OCI-LY7 (cell line): ENCODE results near the gene GDI1. TPM values are rescaled to one million over a fixed set of nuclear protein-coding genes. Genes with fewer than 3 reads are reported as not detected.
"Not testable (repeated sequence)": the region's sequence is repeated elsewhere in the genome, so short reads cannot be mapped to it uniquely, and the experiment has no call there.

Experiments
- Bru-seq: library from RNA; stranded (reverse); fragments of 400-500 nt; gene quantifications from one replicate; lab custom pipeline; 2021; lab: Mats Ljungman, UMichigan
- BruChase-seq, 2 experiments: library from RNA; stranded (reverse); fragments of 400-500 nt; gene quantifications; one replicate each; lab custom pipeline; 2021; lab: Mats Ljungman, UMichigan
- BruUV-seq: library from RNA; stranded (reverse); fragments of 400-500 nt; replicated peaks from 2 replicates; lab custom pipeline; 2021; lab: Mats Ljungman, UMichigan
- CTCF ChIA-PET: fragments of 300-600 bp; sonication (Branson Sonifier 250); formaldehyde crosslinking; loops from one replicate; lab custom pipeline; 2022; ENCODE audit warnings: antibody characterized with exemption; ENCODE audit not compliant: unreplicated experiment; lab: Charles Lee
- POLR2A ChIA-PET: fragments of 300-600 bp; sonication (Branson Sonifier 250); formaldehyde crosslinking; loops from one replicate; lab custom pipeline; 2022; ENCODE audit warnings: antibody characterized with exemption; lab: Charles Lee
- DNase-seq: peaks from one replicate; pipeline ENCODE4 v3.0.0-alpha.2; 2015; ENCODE audit warnings: low spot score
- H2AFZ ChIP-seq: fragments of 200-600 bp; sonication (generic), shearing (Covaris generic); 2 replicates; pipeline ENCODE4 v1.6.1; 2014; ENCODE audit warnings: mild to moderate bottlenecking, antibody characterized with exemption, low read length, moderate library complexity
- H3K27ac ChIP-seq: fragments of 200-600 bp; sonication (generic); 2 replicates; pipeline ENCODE4 v1.5.1; 2014; ENCODE audit warnings: mixed run types, low read depth, mild to moderate bottlenecking, moderate library complexity, low read length, inconsistent platforms; ENCODE audit not compliant: poor library complexity, severe bottlenecking
- H3K36me3 ChIP-seq: fragments of 200-600 bp; sonication (generic); 2 replicates; pipeline ENCODE4 v1.6.1; 2014; ENCODE audit warnings: mild to moderate bottlenecking, antibody characterized with exemption, low read length, moderate library complexity, mixed read lengths; ENCODE audit not compliant: insufficient read depth
- H3K4me1 ChIP-seq: fragments of 200-600 bp; sonication (generic); 2 replicates; pipeline ENCODE4 v1.5.1; 2014; ENCODE audit warnings: mild to moderate bottlenecking, low read length; ENCODE audit not compliant: insufficient read depth, poor library complexity, severe bottlenecking
- H3K4me2 ChIP-seq: fragments of 200-600 bp; sonication (generic); 2 replicates; pipeline ENCODE4 v1.6.1; 2014; ENCODE audit warnings: mild to moderate bottlenecking, low read length
- H3K4me3 ChIP-seq: fragments of 200-600 bp; sonication (generic); 2 replicates; pipeline ENCODE4 v1.5.1; 2014; ENCODE audit warnings: mild to moderate bottlenecking, low read depth, low read length; ENCODE audit not compliant: poor library complexity, severe bottlenecking
- H3K79me2 ChIP-seq: fragments of 200-600 bp; sonication (generic); 2 replicates; pipeline ENCODE4 v1.6.1; 2016; ENCODE audit warnings: low read depth, mild to moderate bottlenecking, low read length, moderate library complexity, mixed read lengths; ENCODE audit not compliant: insufficient read depth
- H3K9me2 ChIP-seq: fragments of 200-600 bp; sonication (generic); 2 replicates; pipeline ENCODE4 v1.6.1; 2016; ENCODE audit warnings: mild to moderate bottlenecking, low read length, mixed read lengths; ENCODE audit not compliant: insufficient read depth
- H3K9me3 ChIP-seq: fragments of 200-600 bp; sonication (generic); 2 replicates; pipeline ENCODE4 v1.6.1; 2014; ENCODE audit warnings: mild to moderate bottlenecking, mixed run types, low read length, mixed read lengths
- H4K20me1 ChIP-seq: fragments of 200-600 bp; sonication (generic); 2 replicates; pipeline ENCODE4 v1.6.1; 2014; ENCODE audit warnings: mild to moderate bottlenecking, antibody characterized with exemption, low read length, moderate library complexity, mixed read lengths; ENCODE audit not compliant: insufficient read depth
- CTCF ChIP-seq: fragments of 200-600 bp; sonication (generic); conservative IDR thresholded peaks from 2 replicates; pipeline ENCODE4 v1.5.1; 2014; ENCODE audit warnings: mild to moderate bottlenecking, antibody characterized with exemption, low read length, moderate library complexity, mixed read lengths
- EZH2phosphoT487 ChIP-seq: fragments of 200-600 bp; sonication (generic); IDR thresholded peaks from 2 replicates; pipeline ENCODE4 v1.6.1; 2018; ENCODE audit warnings: low read depth, borderline replicate concordance, mild to moderate bottlenecking, mixed run types, antibody characterized with exemption, low read length, moderate library complexity, mixed read lengths
- intact Hi-C: fragments of 100-400 bp; cut with micrococcal nuclease; formaldehyde crosslinking; loops from one replicate; pipeline ENCODE4 v1.10.0; 2022; ENCODE audit not compliant: unreplicated experiment
- long read RNA-seq: library from polyadenylated mRNA; stranded (forward); transcript quantifications from one replicate; pipeline ENCODE4 v2.0.0, GENCODE V29; 2022
- total RNA-seq, 2 experiments: library from RNA; depleted of rRNA in 1 of 2; stranded (reverse); fragments of >200 nt in 1 of 2; shearing (Covaris generic) in 1 of 2; gene quantifications; 2 replicates each; pipeline ENCODE4 v1.2.3, GENCODE V29; 2014 to 2022

The GDI1 gene
- total RNA-seq (2014; rRNA removed; shearing (Covaris generic)), result 101 and 103 TPM in 2 replicates
- total RNA-seq (2022), result 76.6 and 93.6 TPM in 2 replicates
- Bru-seq, nascent RNA, result percentile 60 among the genes with signal in this experiment
- percentile 92 among the genes with signal in this experiment for BruChase-seq, experiment 1, labeled RNA remaining after a 6-hour chase
- BruChase-seq, experiment 2, labeled RNA remaining after a 2-hour chase, result percentile 82 among the genes with signal in this experiment
- long read RNA-seq, transcript GDI1-204 (11 exons, 2,474 nt), result major isoform, 86 of 150 reads
- long read RNA-seq, partial matches to known transcripts, result 15 of 150 reads
- long read RNA-seq, other reads (novel, unspliced or antisense), result 46 of 150 reads

GRCh38 chrX:154436983-154437752 is at the start of gene GDI1:
Gene GDI1 (plus strand): TSS chrX:154437154. CDS start chrX:154437255, 101 bp downstream.
- Histone ChIP-seq H3K4me1 (peaks cover 15% of the 10 kb centered on the region), H3K4me3 (peak within 1 kb of the TSS; percentile 83), H4K20me1 (no peaks in the 10 kb centered on the region), H3K9me3 (no peaks in the 10 kb centered on the region), H3K27ac (no peak within 1 kb of the TSS), H3K9me2 (no peaks in the 10 kb centered on the region), H2AFZ (peak within 1 kb of the TSS; percentile 54; the same call in 1 of the 2 replicates), H3K79me2 (peaks cover 17% of the 10 kb centered on the region), H3K4me2 (peak within 1 kb of the TSS; percentile 95), H3K36me3 (peaks cover 35% of the 10 kb centered on the region; the same call in 1 of the 2 replicates)
- no TSS peak for BruUV-seq
- intact Hi-C loops, result loop anchor here (1.0 kb wide), 1 partner anchor 25 kb away; no protein-coding TSS in a partner anchor
- CTCF ChIA-PET, result no interaction called here
- no peak for TF ChIP-seq EZH2phosphoT487
- no peak for TF ChIP-seq CTCF
- POLR2A ChIA-PET, result no interaction called here
- DNase-seq, result peak; percentile 56

GRCh38 chrX:154388094-154388493 is 48.9 kb upstream of the GDI1 start:
- H3K36me3 ChIP-seq, DNase-seq, POLR2A ChIA-PET: not testable (repeated sequence)

GRCh38 chrX:154388649-154389048 is 48.3 kb upstream of the GDI1 start:
- H3K4me1 ChIP-seq, H4K20me1 ChIP-seq, H2AFZ ChIP-seq, H3K4me2 ChIP-seq, H3K79me2 ChIP-seq, BruUV-seq, H3K4me3 ChIP-seq, H3K36me3 ChIP-seq, H3K9me3 ChIP-seq, CTCF ChIA-PET, POLR2A ChIA-PET, DNase-seq, intact Hi-C loops, H3K9me2 ChIP-seq, H3K27ac ChIP-seq: not testable (repeated sequence)

More at GRCh38 chrX:154388094-154388493, 48.9 kb upstream of the GDI1 start:
- H4K20me1 ChIP-seq, CTCF ChIA-PET, intact Hi-C loops, H3K9me3 ChIP-seq, H2AFZ ChIP-seq, BruUV-seq, H3K9me2 ChIP-seq, H3K4me2 ChIP-seq, H3K79me2 ChIP-seq, H3K4me1 ChIP-seq, H3K4me3 ChIP-seq, H3K27ac ChIP-seq: not testable (repeated sequence)

- CTCF ChIA-PET, H3K9me2 ChIP-seq, H3K9me3 ChIP-seq, H3K4me2 ChIP-seq, H3K79me2 ChIP-seq, H4K20me1 ChIP-seq, POLR2A ChIA-PET, DNase-seq, H3K4me1 ChIP-seq, H2AFZ ChIP-seq, BruUV-seq, H3K27ac ChIP-seq, intact Hi-C loops, H3K36me3 ChIP-seq: not testable (repeated sequence)
- peak overlapping the region; percentile 31 for H3K4me3 ChIP-seq
These were observed 46.9 kb upstream of the GDI1 start for GRCh38 chrX:154389812-154390747.

GRCh38 chrX:154396363-154396762 is 40.6 kb upstream of the GDI1 start:
- DNase-seq, H3K4me1 ChIP-seq, H4K20me1 ChIP-seq, CTCF ChIA-PET, H3K9me3 ChIP-seq, BruUV-seq, H3K4me2 ChIP-seq, intact Hi-C loops, H3K9me2 ChIP-seq, H3K27ac ChIP-seq, H3K4me3 ChIP-seq, H2AFZ ChIP-seq: not testable (repeated sequence)
- POLR2A ChIA-PET, result interaction anchor here (0.7 kb wide), 1 partner anchor 78 kb away, joined by 3 read pairs; no protein-coding TSS in a partner anchor
- Histone ChIP-seq H3K36me3 (peaks cover 31% of the 10 kb centered on the region), H3K79me2 (peaks cover 13% of the 10 kb centered on the region; the same call in 1 of the 2 replicates)
